Fibroblast of upper back skin (primary cell): ENCODE data around the gene TGFB2.

Experiments
- DNase-seq: peaks from one replicate; pipeline ENCODE4 v3.0.0-alpha.2; 2013

The TGFB2 gene

GRCh38 chr1:218363141-218363540 is 18.0 kb downstream of the TGFB2 start:
- DNase-seq: no peak

DNA sequence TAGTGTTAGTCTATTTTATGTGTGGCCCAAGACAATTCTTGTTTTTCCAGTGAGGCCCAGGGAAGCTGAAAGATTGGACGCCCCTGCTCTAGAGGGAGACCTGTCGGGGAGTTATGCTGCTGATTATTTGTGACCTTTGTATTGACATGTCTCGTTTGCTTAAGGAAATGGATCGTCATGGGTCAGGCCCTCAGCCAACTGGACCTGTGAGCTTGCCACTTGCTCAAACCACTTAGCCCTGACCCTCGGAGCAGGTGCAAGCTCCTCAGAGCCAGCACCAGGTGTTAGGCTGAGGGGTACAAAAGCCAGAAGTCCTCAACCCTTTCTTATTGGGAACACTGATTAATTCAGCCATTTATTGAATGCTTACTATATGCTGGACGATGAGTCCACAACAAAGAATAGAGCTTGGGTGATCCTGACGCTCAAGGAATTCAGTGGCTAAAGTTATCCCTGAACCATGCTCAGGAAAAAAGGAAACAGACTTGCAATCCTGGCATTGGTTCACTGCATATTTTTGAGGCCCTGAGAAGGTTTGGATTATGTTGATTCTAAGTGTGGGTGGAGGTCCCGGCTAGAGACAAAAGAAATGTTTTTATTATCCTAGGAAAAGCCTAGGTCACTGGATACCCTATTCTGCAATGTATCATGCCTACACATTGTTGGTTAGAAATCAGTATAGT is 19.0 kb downstream of the TGFB2 start:
- no peak for DNase-seq

- DNase-seq: no peak
Measured at GRCh38 chr1:218365226-218365999, 20.3 kb downstream of the TGFB2 start.

DNA sequence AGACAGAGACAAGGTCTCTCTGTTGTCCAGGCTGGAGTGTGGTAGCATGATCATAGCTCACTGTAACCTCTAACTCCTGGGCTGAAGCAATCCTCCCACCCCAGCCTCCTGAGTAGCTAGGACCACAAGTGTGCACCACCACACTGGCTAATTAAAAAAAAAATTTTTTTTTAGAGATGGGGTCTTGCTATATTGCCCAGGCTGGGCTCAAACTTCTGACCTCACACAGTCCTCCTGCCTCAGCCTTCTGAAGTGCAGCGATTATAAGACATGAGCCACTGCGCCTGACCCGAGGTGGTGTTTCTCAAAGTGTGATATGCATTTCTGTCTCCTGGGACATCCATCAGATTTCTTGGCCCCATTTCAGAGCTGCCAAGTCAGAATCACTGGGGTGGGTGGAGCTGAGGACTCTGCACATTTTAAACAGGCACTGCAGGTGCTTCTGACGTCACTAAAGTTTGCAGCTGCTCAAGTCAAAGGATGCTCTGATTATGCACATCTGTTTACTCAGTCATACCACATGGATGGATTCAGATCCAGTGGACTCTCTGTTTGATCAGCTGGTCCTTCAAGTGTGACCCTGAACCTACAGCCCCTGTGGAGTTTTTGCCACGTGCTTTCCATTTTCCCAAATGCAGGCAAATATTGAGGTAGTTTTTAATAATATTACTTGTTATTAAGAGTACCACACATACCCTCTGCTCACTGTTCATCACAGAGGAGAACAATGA is 21.4 kb downstream of the TGFB2 start:
- no peak for DNase-seq

DNA sequence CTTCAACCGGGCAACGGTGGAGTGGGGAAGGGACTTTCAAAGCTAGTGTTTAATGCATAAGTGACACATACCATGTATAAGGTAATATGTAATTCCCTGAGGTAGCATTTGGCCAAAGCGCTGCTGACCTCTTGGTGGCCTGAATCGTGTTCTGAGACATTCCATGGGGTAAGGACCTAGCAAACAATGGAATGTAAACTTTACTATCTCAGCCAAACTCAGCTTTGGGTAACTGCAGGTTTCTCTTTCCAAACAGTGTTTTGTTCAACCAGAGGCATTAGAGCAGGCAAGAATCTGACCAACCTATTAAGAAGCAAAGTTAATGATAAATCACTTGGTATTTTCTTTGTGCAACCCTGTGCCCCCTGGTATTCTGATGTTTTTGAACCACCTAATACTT is 22.0 kb downstream of the TGFB2 start:
- DNase-seq: no peak

GRCh38 chr1:218368686-218369085 is 23.6 kb downstream of the TGFB2 start:
- DNase-seq: no peak

DNA sequence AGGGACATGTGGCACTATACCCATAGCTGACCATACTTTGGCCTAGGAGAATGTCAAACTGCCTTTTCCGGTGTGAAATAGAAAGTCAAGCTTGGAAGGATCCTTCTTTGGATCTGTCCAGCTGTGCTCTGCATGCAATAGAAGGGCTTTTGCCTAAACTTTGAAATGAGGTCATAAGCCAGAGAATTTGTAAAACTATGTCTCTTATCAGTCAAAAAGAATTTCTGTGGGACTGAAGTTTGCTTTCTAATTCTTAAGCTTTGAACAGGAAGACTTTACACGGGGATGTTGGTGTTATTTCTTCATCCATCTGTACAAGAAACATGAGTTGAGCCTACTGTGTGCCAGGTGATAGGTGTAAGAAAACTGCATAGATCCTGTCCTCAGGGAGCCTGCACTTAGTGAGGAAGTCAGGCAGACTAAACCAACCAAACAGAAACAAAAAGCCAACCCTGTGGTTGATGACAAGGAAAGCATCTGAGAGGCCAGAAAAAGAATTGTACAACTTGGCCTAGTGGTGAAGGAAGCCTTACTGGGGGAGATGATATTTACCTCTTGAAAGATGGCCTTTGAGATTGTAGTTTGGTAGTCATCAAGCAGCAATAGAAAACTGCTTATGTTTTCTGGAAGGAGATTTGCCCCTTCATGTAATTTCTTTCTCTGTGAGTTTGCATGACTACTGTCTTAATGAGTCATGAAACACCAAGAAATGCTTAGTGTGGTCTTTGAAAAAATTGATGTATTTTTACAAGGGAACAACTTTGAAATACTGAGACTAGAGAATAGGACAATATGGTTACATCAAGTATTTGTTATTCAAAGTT is 24.8 kb downstream of the TGFB2 start:
- peak; percentile 72 for DNase-seq

- peak; percentile 78 for DNase-seq
Measured at GRCh38 chr1:218371927-218372672, 27.0 kb downstream of the TGFB2 start.

DNA sequence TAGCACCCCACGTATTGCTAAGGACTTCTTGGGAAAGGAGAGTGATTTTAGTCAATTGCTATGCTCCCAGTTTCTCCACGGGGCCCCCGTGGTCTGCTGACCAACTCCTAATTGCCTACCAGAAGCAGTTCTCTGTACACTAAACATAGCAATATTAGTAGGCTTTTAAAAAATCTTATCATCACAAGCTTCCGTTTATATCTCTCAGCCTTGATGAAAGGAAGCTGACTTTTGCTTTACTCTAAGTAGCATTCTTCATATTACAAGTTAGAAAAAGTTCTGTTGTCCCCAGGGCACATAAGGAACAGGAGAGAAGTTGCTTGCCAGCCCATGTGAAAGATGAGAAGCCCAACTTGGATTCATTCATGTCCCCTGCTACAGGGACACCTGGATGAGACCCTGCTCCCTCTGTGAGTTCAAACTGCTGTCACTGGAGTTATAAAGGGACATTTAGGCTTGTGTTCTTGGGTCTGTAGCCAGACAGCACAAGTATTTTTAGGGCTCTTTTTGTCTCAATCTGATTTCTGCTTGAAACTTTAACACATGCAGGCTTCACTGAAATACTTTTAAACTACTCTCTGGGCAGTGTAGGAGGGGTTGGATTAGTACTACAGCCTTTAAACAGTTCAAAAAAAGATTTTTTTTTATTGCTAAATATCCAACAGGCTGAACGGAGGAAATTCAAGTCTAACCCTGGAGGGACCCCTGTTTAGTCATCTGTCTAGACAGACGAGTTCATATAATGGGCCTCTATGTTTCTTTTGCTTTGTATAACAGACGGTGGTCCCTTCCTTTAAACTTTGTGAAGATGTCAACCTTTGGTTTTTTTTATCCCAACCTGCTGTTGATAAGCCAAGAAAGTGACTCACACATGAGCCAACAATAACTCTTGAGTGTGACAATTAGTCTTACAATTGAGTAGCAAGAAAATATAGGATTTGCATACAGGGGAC is 29.5 kb downstream of the TGFB2 start:
- peak; percentile 85 for DNase-seq

DNA sequence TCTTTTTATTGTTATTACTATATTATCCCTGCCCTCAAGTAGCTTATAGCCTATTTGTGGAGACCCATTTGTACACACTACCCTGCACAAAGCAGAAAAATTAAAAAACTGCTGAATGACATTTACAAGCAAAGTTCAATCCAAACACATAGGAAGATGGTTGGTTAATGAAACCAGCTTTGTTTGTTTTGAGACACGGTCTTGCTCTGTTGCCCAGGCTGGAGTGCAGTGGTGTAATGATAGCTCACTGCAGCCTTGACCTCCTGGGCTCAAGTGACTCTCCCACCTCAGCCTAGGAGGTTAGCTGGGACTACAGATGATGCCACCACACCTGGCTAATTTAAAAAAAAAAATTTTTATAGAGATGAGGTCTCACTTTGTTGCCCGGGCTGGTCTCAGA is 31.6 kb downstream of the TGFB2 start:
- DNase-seq: no peak

- DNase-seq: peak; percentile 99
Measured at GRCh38 chr1:218377143-218377660, 32.1 kb downstream of the TGFB2 start.

DNA sequence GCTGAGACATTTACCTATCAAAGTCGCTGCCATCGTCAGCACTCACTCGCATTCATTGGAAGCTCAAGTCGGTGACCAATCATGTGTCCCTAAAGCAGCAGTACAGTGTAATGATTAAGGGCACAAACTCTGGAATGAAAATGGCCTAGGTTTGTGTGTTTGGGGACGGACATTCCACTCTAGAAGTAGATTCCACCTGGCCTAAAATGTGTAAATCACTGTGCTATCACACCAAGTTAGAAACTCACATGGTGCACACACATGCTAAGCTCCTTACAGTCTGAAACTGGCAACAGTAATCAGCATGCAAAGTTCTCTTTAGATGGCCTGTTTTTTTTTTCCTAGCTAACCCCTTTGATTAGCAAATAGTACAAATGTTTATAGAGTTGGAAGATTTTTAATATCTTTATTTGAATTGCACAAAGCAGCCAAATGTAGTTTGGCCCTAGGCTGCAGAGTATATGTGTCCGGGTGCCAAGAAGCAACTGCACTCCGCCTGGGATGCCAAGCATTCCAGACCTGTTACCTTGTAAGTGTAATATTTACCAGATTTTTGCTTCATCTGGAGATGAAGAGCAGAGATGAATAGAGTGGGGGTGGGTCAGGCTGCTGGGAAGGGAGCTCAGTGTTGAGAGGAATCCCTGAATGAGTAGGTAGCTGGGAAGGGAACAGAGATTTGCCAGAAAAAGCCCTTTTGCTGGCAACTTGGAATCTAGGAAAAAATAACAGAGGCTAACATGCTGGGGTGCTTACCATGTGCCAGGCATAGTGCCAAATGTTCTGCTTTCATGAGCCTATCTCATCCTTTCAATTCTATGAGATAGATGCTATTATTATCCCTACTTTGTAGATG is 35.2 kb downstream of the TGFB2 start:
- peak; percentile 96 for DNase-seq

- no peak for DNase-seq
Measured at GRCh38 chr1:218382261-218382660, 37.1 kb downstream of the TGFB2 start.

DNA sequence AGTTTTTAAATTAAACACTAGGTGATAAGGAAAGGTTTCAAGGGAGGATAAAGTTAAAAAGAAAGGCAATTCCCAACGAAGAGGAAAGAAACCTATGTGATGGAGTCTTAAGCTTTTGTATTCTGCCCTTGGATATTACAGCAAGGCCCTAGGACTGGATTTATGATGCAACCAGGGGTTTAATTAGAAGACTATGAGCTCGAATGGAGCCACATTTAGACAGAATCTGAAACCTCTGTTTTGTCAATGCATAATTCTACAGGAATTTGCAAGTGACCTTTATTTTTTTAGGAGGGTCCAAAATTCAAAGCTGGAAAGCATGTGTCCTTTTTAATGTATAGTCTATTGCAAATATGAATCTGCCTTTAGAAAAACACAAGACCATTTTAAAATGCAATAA is 37.9 kb downstream of the TGFB2 start:
- no peak for DNase-seq

DNA sequence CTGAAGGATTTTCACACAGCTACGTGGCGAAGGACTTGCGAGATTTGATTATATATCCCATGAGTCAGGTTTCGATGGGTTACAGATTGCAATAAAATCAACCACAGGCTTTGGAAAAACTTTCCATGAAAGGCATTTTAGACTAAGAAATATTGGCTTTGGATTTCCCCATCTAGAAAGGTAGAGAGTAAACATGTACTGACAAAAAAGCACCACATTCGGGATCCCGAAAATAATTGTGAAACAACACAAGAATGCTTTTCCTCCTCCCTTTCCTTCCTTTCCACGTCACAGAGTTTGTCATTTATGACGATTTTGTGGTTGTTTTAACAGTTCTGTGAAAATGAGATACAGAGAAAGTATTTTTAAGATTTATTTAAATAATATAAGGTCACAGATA is 38.5 kb downstream of the TGFB2 start:
- no peak for DNase-seq

- peak; percentile 65 for DNase-seq
Measured at GRCh38 chr1:218384581-218384993, 39.5 kb downstream of the TGFB2 start.

GRCh38 chr1:218388591-218388990 is 43.5 kb downstream of the TGFB2 start:
- no peak for DNase-seq

DNA sequence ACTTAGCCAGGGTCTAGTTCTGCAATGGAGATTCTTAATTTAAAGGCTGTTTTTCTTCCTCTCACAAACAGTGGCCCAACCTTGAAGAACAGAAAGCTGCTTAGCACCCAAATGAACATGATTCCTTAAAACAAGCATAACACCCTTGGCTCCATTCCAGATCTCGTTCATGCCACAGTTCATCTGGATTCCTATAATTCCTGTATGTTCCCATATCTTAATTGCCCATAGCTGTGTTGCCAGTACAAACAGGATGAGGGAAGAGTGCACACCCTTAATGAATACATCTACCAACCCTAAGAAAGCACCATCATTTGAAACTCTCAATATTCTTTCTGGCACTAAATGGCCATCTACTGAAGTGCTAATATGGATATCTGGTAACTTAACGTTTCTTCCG is 45.5 kb downstream of the TGFB2 start:
- peak; percentile 25 for DNase-seq

- no peak for DNase-seq
Measured at GRCh38 chr1:218392780-218393179, 47.6 kb downstream of the TGFB2 start.

DNA sequence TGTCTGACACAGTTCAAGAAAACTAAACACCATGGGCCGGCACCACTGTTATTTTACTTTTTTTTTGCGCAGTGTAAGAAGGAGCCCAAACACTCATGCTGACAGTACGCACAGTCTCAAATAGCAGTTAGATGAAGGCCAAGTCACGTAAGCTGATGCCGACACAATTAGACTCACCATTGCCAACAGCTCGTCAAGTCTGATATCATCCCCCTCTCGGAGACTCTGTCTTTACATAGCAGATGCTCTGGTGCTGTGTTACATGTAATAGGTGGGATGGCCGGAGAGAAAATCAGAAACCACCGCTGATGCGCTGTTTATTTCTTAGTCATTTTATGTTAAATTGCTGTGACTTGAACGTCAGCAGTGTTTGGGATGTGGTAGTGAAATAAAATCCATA is 49.3 kb downstream of the TGFB2 start:
- DNase-seq: no peak
